GM11168 (cell line): ENCODE results near the gene CCDC74B.
"Not testable (repeated sequence)": the region's sequence is repeated elsewhere in the genome, so short reads cannot be mapped to it uniquely, and the experiment has no call there.

Experiments
- in situ Hi-C: fragments of 300-500 bp; cut with MboI; formaldehyde crosslinking; loops from one replicate; pipeline ENCODE4 v1.12.0; 2022; ENCODE audit warnings: low sequenced_read_pairs; ENCODE audit not compliant: unreplicated experiment

The CCDC74B gene

DNA sequence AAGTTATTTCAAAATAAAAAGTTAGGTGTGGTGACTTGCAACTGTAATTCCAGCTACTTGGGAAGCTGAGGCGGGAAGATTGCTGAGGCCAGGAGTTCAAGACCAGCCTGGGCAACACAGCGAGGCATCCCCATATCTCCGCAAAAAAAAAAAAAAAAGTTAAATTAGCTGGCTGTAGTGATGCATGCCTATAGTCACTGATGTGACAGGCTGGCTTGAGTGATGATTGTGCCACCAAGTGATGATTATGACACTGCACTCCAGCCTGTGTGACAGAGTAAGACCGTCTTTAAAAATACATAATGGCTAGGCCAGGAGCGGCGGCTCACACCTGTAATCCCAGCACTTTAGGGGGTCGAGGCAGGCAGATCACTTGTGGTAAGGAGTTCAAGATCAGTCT lies 25.0 kb upstream of the CCDC74B start:
- in situ Hi-C loops: no loop called here

DNA sequence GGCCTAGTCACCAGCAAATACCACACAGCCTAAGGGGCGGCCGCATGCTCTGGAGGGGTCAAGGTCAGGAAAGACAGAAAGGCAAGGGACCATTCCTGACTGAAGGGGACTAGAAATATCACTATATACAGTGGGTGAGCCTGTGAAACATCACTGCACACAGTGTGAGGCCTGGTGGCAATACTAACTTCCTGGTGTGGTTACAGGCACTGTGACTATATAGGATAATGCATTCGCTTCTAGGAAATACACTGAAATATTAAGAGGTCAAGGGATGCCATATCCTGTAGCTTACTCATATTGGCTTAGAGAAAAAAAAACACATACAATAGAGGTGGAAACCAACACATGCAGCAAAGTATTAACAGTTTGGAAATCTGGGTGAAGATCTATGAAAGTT lies 24.3 kb upstream of the CCDC74B start:
- in situ Hi-C loops: not testable (repeated sequence)

DNA sequence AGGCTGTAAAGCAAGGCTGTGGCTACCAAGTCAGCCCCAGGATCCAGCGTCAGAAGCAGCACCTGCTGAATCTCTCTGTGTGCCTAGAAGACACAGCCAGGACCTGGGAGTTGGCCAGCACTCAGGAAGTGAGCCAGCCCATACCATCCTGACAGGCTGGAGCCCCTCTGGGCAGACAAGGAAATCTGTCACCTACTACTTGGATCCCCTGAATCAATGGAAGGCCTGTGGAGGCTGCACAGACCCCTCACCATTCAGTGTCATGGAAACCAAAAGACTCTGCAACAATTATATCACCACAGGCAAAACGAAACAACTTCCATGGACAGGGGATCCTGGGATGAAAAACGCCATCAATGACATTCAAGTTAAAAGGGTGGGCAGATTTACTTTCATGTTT lies 21.7 kb upstream of the CCDC74B start:
- in situ Hi-C loops: not testable (repeated sequence)

DNA sequence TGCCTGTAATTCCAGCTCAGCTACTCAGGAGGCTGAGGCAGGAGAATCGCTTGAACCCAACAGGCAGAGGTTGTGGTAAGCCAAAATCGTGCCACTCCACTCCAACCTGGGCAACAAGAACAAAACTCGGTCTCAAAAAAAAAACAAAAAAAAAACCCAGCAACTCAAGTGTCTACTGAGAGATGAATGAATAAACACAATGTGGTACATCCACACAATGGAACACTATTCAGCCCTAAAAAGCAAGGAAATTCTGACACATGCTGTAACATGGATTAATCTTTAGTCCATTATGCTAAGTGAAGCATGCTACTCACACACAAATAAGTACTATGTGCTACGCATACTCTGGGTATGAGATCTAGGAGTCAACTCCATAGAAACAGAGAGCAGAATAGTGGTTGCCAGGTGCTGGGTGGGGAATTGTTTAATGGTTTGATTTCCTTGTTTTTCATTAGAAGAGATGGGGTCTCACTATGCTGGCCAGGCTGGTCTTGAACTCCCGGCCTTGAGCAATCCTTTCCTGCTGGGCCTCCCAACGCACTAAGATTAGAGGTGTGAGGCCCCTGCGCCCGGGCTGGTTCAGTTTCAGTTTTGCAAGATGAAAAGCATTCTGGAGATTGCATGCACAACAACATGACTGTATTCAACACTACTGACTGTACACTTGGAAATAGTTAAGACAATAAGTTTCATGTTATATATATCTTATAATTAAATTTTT lies 20.5 kb upstream of the CCDC74B start:
- in situ Hi-C loops: no loop called here

DNA sequence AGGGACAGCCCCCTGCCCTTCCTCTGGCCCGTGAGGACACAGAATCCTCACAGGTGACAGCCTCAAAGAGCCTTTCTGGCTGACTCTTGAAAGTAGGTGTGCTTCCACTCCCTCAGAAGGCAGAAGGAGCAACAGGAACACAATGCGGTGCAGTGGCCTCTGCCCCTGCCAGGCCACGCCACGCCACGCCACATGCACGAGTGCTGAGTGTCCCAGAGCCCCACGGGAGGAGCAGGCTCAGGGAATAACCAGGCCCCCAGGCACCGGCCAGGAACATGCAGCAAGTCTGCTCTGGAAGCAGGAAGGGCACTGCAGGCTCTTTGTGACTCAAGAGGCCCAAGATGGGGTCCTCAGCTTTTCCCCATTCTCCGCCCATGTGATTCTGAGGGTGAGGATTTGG lies 18.1 kb upstream of the CCDC74B start:
- in situ Hi-C loops: no loop called here

DNA sequence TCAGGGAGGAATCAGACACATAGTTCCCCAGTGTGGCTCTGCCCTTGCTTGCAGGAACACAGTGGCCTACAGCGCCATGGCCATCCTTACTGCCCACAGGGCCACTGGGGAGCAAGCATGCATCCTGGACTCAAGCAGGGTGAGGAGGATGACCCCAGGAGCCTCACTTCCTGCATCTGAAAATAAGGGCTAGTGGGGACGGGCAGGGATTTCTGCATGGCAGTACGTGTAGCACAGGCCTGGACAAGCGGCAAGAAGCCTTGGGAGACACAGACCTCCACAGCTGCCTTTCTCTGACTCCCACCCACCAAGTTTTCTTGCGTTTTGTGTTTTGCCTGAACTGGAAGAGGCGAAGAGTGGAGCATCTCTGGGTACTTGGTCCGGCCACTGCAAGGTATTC lies 17.6 kb upstream of the CCDC74B start:
- in situ Hi-C loops: not testable (repeated sequence)

DNA sequence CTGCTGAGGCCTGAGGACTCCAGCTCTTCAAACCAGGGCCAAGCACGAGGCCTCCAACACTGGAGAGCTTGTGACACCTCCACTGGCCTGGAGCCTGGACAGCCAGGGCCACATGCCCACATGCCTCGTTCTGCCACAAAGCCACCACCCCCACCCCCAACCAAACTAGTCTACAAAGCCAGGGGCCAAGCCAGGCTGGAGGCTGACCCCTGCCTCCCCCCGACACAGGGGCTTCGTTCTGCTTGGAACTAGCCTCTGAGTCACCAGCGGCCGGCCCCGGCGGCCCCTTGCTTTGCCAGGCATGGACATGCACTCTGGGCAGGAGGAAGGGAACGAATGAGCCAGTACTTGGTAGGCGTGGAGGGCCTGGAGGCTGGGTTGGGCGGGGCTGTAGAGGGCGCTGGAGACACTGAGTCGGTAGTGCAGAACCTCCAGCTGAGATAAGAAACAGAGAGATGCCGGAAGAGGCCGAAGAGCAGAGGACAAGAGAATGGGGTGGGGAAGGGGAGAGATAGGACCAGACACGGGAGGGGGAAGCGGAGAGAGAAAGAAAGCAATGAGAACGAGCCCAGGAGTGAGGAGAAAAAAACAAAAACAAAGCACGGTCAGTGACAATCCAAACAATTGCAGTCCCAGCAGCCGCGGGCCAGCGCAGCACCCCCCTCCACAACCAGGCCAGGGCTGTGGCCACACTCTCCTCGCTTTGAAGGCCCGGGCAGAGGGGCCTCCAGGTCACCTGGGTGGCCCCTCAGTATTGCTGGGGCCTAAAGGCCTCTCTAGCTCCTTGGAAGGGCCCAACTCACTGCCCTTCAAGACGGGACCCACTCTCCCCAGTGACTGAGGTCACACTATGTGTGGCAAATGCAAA lies 16.2 kb upstream of the CCDC74B start:
- in situ Hi-C loops: not testable (repeated sequence)

DNA sequence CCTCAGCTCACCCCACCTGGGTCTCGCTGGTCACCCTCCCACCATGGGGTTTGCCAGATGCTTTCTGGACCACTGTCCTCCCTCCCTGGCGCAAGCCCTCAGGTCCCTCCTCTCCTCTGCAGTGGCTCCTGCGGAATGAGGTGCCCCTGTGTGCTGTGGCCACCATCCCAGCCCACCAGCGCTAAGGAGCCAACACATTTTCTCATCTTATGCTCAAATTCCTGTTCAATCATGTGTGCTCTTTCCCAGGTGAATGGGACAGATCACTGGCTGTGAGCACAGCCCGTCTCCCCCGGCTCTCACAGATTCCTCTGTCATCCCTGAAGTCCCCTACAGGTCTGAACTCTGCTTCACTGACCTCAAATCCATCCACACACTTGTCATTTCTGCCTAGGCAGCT lies 15.2 kb upstream of the CCDC74B start:
- in situ Hi-C loops: no loop called here

DNA sequence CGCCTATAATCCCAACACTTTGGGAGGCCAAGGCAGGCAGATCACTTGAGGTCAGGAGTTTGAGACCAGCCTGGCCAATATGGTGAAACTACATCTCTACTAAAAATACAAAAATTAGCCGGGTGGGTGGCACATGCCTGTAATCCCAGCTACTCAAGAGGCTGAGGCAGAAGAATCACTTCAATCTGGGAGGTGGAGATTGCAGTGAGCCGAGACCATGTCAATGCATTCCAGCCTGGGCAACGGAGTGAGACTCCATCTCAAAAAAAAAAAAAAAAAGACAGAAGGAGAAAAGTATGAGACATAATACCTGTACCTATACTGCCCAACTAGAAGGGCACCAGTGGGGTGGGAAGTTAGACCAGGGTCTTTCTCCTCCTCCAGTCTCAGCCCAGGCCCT lies 14.5 kb upstream of the CCDC74B start:
- in situ Hi-C loops: loop anchor here (5.0 kb wide), 1 partner anchor 1358 kb away; no protein-coding TSS in a partner anchor

DNA sequence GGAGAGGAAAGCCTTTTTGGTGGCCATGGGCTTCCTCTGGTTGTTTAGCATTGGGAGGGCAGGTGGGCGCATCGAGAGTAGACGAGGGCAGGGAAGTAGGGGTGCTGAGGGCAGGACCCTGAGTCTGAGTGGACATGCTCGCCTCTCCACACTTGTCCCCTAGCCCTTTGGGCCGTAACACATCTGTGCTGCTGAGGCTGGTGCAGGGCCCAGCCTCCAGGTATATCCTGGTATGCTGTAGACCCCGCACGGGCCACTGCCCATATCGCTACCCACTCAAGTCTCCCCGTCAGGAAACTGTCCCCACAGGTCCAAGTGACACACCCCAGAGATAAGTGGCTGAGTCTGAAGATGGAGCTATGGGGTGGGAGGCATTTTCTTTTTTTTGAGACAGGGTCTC lies 13.7 kb upstream of the CCDC74B start:
- in situ Hi-C loops: loop anchor here (5.0 kb wide), 1 partner anchor 1359 kb away; no protein-coding TSS in a partner anchor

DNA sequence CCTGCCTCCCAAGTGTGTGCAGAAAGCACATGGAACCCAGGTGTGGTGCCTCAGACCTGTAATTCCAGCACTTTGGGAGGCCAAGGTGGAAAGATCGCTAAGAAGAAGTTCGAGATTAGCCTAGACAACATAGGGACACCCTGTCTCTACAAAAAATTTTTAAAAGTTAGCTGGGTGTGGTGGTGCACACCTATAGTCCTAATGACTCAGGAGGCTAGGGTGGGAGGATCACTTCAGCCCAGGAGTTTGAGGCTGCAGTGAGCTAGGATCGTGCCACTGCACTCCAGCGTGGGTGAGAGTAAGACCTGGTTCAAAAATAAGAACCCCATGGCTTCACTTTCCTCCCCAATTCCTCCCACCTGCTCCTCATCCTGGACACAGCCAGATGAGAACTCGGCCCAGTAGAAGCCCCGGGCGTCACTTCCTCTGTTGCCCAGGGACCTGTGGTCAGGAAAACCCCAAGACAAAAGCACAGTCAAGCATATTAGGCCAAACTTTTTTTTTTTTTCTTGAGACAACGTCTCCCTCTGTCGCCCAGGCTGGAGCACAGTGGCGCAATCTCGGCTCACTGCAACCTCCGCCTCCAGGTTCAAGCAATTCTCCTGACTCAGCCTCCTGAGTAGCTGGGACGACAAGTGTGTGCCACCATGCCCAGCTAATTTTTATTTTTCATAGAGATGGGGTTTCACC lies 13.1 kb upstream of the CCDC74B start:
- in situ Hi-C loops: loop anchor here (5.0 kb wide), 1 partner anchor 1359 kb away; no protein-coding TSS in a partner anchor

DNA sequence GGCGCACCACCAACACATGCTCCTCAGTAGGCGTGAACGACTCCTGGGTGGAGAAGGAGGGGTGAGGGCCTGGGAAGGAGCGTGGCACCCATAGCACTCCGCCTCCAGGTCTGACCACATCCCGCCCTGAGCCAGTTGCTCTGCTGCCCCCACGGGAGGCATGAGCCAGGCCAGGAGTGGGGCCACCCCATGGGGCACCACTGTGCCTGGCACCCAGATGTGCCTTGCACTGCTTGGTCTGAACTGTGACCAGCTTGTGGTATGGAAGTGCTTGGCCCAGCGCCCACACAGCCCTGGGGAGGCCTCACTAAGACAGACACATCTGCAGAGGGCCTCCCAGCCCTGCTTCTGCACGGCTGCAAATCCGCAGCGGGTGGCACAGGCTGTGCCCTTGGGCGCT lies 12.4 kb upstream of the CCDC74B start:
- in situ Hi-C loops: loop anchor here (5.0 kb wide), 1 partner anchor 1360 kb away; no protein-coding TSS in a partner anchor

DNA sequence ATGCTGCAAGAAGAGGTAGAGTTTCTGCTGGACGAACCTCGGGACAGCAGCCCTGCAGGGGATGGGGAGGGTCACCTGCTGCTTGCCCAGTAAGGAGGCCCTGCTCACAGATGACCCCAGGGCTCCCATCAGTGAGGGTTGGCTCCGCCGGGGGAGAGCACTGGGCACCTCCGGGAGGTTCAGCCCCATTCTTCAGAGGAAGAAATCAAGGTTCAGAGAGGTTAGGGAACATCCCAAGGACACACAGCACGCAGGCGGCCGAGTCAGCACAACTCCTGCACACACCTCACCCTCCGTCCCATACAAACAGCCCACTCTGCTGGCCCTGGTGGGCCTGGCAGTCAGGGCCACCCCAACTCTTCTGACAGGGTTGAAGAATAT lies 11.7 kb upstream of the CCDC74B start:
- in situ Hi-C loops: loop anchor here (5.0 kb wide), 1 partner anchor 1361 kb away; no protein-coding TSS in a partner anchor

DNA sequence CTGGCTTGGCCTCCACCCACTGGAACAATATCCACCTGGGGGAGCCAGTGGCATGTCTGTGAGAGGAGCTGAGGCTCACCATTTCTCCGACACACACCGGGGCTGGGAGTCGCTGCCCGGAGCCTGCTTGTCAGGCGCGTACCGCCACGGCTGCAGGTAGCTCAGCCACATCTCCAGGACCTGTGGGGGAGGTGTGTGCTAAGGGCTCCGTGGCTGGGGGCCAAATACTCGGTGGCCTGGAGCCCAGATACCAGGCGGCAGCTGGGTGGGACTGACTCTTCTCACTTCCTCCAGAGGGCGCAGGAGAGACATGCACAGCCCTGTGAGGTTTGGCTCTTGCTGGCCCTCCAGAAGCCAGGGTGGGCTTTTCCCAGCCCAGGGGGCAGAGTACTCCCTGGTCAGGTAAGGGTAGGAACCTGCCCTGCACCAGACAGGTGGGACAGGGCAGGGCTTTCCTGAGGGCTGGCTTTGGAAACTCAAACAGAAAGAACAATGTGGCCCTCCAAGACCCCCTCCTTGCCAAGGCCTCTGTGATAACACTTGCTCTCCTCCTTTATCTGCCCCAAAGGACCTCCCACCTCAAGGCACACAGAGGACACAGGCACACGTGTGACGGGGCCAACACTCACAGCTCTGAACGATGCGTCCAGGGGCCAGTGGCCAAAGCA lies 11.2 kb upstream of the CCDC74B start:
- in situ Hi-C loops: loop anchor here (5.0 kb wide), 1 partner anchor 1361 kb away; no protein-coding TSS in a partner anchor

DNA sequence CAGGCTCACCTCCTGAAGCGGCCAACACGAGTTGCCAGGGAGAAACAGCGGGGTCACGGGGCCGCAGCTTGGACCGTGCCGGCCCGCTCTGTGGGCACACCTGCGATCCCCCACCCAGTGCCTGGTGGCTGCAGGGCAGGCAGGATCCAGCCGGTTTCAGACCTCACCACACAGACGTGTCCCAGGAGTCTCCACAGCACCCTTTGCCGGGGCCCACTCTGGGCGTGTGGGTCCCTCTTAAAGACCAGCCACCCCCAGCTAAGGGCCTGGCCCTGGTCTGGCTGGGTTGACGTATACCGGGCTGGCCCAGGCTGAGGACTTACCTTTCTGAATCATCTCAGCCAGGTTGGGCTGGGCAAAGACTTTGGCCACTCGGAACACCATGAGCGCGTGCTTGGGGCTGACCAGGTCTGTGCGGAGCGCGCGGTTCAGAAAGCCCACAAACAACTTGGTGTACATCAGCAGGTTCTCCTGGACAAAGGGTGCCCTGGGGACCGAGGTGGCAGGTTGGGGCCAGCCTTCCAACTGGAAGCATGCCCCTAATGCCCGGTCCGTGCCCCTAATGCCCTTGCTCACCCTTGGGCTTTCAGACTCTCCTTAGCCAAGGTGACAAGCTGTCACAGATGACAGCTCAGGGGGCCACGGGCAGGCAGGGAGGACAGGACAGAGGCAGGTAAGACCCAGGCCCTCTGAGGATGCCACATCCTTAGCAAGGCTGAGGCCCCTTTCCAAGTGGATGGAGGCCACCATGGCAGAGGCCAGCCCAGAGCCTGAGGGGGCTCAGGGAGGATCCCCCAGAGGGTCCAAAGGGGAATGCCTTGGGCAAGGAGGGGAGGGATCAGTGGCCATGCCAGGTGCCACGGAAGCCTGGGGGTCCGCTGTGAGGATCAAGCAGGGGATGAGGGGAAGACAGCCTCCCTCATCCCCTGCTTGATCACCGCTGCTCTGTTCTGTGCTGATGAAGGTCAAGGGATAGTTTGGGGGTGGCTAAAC lies 10.2 kb upstream of the CCDC74B start:
- in situ Hi-C loops: loop anchor here (5.0 kb wide), 1 partner anchor 1362 kb away; no protein-coding TSS in a partner anchor

DNA sequence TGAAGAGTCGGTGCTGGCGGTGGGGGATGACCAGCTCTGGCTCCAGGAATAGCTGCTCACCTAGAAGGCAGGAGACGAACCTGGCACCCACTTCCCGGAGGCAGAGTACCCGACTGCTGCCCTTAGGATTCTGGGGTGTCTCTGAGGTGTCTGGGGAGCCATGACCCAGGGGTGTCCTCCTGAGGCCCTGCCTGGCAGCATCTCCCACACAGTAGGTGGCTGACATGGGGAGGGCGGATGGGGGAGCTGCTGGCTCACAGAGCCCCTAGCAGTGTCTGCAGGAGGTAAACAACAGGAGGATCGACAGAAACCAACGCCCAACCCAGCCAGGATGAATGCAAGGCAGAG lies 9.5 kb upstream of the CCDC74B start:
- in situ Hi-C loops: not testable (repeated sequence)

DNA sequence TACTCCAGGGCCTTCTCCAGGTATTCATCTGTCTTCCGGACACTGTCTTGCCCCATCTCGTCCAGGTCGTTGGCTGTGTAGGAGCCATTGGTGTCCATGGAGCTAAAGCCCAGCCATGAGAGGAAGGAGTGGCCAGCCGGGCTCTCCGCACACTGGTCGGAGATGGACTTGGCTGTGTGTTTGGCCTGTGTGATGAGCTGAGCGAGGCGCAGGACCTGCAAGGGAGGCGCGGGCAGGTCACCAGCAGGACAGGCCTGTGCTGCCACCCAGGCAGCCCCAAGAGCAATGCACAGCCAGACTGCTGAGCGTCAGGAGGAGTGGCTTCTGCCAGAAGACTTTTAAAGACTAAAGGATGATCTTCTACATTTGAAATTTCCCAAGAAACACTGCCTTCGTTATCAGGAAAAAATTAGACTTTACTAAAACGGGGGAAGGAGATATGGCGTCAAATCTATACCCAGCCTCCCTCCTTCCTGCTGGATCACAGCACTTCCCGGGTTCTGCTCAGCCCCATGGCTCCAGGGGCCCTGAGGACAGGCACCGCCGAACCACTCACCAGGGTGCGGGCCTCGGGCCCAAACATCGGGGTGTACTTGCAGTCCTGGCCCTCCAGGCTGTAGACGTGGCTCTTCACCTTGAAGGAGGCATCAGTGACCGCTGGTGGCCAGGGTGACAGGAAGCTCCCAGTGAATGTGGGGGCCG lies 9.0 kb upstream of the CCDC74B start:
- in situ Hi-C loops: not testable (repeated sequence)

DNA sequence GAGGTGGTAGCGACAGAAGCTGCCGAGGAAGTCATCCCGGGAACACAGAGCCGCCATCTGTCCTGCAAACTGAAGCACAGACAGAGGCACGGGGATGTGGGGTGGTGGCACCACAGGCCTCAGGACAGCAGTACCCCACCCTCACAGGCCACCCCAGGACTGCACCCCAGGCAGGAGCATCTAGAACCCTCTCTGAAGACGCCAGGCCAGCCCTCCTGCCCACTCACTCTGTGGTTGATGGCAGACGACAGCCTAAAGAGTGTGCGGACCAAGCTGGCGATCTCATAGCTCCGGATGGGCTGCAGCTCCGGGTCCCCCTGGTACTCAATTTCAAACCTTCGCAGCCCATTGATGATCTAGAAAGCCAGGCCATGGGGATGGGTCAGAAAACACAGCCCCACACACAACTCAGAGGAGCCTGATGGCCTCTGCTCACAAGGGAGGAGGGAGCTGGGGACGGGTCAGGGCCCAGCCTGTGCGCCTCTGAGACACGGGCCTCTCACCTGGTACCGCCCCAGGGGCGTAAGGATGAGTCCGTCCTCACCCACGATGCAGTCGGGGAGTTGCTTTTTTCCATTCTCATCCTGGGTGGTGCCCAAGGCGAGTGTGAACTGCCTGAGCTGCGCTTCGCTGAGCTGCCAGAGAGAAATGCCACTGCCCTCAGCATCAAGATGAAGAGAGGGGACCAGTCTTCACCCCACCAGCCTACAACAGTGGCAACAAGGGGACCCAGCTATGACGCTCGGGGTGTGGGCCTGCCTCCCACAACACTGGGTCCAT lies 8.1 kb upstream of the CCDC74B start:
- in situ Hi-C loops: no loop called here
